Colonic mucosa (tissue), 4 donors: ENCODE results near the gene AANAT. TPM values are rescaled to one million over a fixed set of nuclear protein-coding genes. Genes with fewer than 3 reads are reported as not detected.

Experiments
- DNase-seq: peaks from one replicate; pipeline ENCODE4 v3.0.0-alpha.2; 2020
- H3K27ac ChIP-seq: fragments of 200-600 bp; one replicate; pipeline ENCODE4 v1.8.0; 2021
- H3K27me3 ChIP-seq: fragments of 200-600 bp; one replicate; pipeline ENCODE4 v1.8.0; 2021
- H3K36me3 ChIP-seq: fragments of 200-600 bp; one replicate; pipeline ENCODE4 v1.8.0; 2021
- H3K4me1 ChIP-seq: fragments of 200-600 bp; one replicate; pipeline ENCODE4 v1.8.0; 2021; ENCODE audit warnings: mild to moderate bottlenecking
- H3K4me3 ChIP-seq: fragments of 200-600 bp; one replicate; pipeline ENCODE4 v1.8.0; 2021
- H3K9ac ChIP-seq, 2 donors: one replicate each; pipeline ENCODE4 v1.7.0; 2013; ENCODE audit warnings: control low read depth in 2 of 2, low read depth in 2 of 2, low read length in 2 of 2
- H3K9me3 ChIP-seq: fragments of 200-600 bp; one replicate; pipeline ENCODE4 v1.8.0; 2021
- intact Hi-C: fragments of 100-400 bp; cut with DNase I; formaldehyde crosslinking; loops from one replicate; pipeline ENCODE4 v1.14.1; 2022
- total RNA-seq, 2 donors: library from RNA; stranded (reverse); fragmentation: NEBNext Ultra II Directional in 1 of 2; extraction: Animal tissue kit (Norgen Biotek cat#: 25700) in 1 of 2; gene quantifications; one replicate each; pipeline ENCODE4 v1.2.1, GENCODE V29; 2021
- TF ChIP-seq, protein P1 (sequence below): fragments of 200-600 bp; IDR thresholded peaks from one replicate; pipeline ENCODE4 v1.8.0; 2022; ENCODE audit warnings: antibody characterized with exemption, mild to moderate bottlenecking
- donor health status: healthy.
- donor health status: DM: no; HTN: no; CAD: no.
- donor health status: DM: no; HTN: no; CAD: no.

The AANAT gene
- total RNA-seq, 2 donors from 2014 or later = not detected

DNA sequence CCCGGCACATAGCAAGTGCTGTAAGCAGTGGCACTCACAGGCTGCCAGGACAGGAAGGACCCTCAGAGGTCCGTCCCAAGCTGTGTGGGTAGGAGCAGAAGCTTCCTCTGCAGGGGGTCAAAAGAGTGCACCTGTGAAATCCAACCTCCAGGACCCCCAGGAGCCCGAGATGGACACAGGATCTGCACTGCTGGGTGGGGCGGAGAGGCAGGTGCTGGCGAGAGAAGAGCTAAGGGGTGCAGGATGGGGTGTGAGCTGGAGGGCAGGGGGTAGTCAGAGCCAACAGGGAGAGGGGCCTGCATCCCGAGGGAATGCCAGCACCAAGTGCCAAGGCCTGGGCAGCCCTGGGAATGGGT lies 650 bp upstream of the AANAT start:
- Histone ChIP-seq H3K36me3 (no peaks in the 10 kb centered on the region), H3K4me3 (no peak overlapping the region), H3K27me3 (no peaks in the 10 kb centered on the region), H3K4me1 (no peaks in the 10 kb centered on the region), H3K9me3 (no peaks in the 10 kb centered on the region), H3K27ac (no peak overlapping the region), H3K9ac (no peak overlapping the region)
- intact Hi-C loops = loop anchor here (2.0 kb wide), 1 partner anchor 40 kb away; no protein-coding TSS in a partner anchor
- DNase-seq = no peak
- TF ChIP-seq, protein P1, sequence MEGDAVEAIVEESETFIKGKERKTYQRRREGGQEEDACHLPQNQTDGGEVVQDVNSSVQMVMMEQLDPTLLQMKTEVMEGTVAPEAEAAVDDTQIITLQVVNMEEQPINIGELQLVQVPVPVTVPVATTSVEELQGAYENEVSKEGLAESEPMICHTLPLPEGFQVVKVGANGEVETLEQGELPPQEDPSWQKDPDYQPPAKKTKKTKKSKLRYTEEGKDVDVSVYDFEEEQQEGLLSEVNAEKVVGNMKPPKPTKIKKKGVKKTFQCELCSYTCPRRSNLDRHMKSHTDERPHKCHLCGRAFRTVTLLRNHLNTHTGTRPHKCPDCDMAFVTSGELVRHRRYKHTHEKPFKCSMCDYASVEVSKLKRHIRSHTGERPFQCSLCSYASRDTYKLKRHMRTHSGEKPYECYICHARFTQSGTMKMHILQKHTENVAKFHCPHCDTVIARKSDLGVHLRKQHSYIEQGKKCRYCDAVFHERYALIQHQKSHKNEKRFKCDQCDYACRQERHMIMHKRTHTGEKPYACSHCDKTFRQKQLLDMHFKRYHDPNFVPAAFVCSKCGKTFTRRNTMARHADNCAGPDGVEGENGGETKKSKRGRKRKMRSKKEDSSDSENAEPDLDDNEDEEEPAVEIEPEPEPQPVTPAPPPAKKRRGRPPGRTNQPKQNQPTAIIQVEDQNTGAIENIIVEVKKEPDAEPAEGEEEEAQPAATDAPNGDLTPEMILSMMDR = no peak

DNA sequence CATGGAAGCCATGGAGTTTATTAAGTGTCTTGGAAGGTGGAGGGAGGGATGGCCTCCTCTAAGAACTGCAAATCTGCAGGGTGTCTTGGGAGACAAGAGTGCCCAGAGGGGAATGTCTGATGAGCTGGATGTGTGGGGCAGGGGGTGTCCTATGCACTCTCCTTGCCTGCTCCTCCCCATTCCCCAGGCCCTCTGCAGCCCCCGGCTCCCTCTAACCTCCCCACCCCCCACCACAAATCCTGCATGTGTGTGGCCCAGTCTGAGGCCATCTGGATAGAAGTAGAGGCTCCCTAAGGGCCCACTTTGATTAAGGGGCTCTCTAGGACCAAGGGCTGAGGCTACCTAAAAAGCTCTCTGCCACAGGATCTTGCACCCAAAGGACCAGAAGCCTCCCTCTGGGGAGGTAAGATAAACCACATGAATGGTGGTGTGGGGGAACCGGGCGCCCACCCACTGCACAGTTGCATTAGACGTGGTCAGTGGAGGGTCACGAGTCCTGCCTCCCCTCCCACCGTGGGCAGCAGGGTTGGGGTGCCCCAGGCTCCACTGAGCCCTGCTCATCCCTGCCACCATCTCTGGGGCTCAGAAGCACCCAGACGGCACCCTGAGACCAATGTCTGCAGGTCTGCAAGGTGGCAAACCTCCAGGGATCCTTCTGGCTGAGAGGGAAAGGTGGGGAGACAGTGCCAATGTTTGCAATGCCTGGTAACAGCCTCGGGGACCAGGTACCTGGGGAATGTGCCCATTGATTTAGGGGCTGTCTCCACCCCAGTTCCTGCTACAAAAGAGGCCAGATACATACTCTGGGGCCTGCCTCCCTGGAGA lies 618 bp downstream of the AANAT start:
- Histone ChIP-seq H3K4me3 (no peak overlapping the region), H3K9me3 (no peaks in the 10 kb centered on the region), H3K27me3 (no peaks in the 10 kb centered on the region), H3K27ac (no peak overlapping the region), H3K4me1 (no peaks in the 10 kb centered on the region), H3K36me3 (no peaks in the 10 kb centered on the region), H3K9ac (no peak overlapping the region)
- intact Hi-C loops = loop anchor here (2.0 kb wide), 1 partner anchor 39 kb away; no protein-coding TSS in a partner anchor
- TF ChIP-seq, protein P1 = no peak
- no peak for DNase-seq

DNA sequence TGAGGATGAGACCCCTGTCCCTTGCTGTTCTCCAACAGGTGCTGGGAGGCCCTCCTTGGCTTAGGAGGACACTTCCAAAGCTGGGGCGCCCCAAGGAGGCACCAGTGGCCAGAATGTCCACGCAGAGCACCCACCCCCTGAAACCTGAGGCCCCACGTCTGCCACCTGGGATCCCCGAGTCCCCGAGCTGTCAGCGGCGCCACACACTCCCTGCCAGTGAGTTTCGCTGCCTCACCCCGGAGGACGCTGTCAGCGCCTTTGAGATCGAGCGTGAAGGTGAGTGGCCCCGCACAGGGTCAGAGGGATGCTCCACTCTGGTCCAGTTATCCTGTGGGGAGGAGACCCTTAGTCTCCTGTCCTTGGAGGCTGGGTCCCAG lies 1.2 kb downstream of the AANAT start:
- Histone ChIP-seq H3K36me3 (no peaks in the 10 kb centered on the region), H3K27me3 (no peaks in the 10 kb centered on the region), H3K9me3 (no peaks in the 10 kb centered on the region), H3K9ac (no peak overlapping the region), H3K4me1 (no peaks in the 10 kb centered on the region), H3K4me3 (no peak overlapping the region), H3K27ac (no peak overlapping the region)
- intact Hi-C loops = no loop called here
- DNase-seq = no peak
- TF ChIP-seq, protein P1 = no peak

DNA sequence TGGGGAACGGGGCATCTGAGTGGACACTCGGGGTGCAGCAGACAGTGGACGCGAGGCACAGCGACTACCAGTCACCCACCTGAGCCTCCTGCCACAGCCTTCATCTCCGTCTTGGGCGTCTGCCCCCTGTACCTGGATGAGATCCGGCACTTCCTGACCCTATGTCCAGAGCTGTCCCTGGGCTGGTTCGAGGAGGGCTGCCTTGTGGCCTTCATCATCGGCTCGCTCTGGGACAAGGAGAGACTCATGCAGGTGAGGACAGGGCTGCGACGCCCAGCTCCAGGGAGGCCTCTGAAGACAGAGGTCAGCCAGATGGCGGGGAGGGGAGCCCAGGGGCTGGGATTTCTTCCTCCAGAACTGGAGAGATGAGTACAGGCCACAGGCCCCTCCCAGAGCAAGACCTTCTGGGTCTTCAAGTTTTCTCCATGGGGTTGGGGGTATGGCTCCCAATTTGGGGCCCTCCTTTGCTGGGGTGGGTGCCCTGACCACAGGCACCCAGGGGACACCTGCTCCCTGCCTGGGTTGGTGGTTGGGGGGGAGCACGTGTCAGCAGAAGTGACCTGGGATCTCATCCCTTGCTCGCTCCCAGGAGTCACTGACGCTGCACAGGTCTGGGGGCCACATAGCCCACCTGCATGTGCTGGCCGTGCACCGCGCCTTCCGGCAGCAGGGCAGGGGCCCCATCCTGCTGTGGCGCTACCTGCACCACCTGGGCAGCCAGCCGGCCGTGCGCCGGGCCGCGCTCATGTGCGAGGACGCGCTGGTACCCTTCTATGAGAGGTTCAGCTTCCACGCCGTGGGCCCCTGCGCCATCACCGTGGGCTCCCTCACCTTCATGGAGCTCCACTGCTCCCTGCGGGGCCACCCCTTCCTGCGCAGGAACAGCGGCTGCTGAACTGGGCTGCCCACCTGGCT lies 1.9 kb downstream of the AANAT start:
- Histone ChIP-seq H3K9ac (no peak overlapping the region), H3K4me1 (no peaks in the 10 kb centered on the region), H3K4me3 (no peak overlapping the region), H3K9me3 (no peaks in the 10 kb centered on the region), H3K36me3 (no peaks in the 10 kb centered on the region), H3K27me3 (no peaks in the 10 kb centered on the region), H3K27ac (no peak overlapping the region)
- TF ChIP-seq, protein P1 = no peak
- intact Hi-C loops = no loop called here
- DNase-seq = no peak

DNA sequence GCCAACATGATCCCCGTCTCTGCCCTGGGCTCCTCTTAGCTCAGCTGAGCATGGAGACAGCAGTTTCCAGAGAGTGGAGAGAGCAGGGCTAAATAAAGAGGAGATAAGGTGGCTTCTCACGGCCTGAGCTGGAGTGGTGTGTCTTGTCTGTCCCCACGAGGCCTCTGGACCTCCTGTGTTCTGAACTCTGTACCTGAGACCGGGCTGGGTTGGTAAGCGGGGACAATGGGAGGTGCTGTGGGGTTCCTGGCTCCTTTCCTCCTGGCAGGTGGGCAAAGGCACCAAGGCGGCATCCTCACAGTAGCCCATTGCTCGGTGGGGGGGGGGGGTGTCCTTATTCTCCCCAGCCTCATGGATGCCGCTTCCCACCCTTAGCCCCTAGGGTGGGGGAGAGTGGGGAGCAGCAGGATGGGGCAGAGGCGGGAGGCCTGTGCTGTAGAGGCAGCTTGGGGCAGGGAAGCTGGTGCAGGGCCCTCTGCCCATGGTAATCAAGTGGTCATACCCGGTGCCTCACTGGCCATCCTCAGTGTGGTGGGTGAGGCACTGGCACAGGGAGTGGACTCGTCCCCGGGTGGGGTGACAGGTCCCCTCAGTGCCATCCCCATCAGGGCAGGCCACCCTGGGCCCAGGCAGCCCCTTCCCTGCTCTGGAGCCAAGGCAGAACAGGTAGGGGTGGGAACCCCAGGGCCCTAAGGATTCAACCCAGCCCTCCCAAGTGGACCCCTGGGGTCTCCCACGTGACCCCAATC lies 2.8 kb downstream of the AANAT start:
- H3K9me3 ChIP-seq = no peaks in the 10 kb centered on the region
- H3K36me3 ChIP-seq = no peaks in the 10 kb centered on the region
- TF ChIP-seq, protein P1 = no peak
- no peak overlapping the region for H3K4me3 ChIP-seq
- H3K9ac ChIP-seq = no peak overlapping the region
- intact Hi-C loops = no loop called here
- H3K27me3 ChIP-seq = no peaks in the 10 kb centered on the region
- no peaks in the 10 kb centered on the region for H3K4me1 ChIP-seq
- H3K27ac ChIP-seq = no peak overlapping the region
- no peak for DNase-seq
